Activated CD4-positive, alpha-beta T cell treated with anti-CD3 and anti-CD28 coated beads for 48 hours (primary cell): ENCODE results near the gene VIPAS39.

ENCODE experiments used
- DNase-seq: peaks from one replicate; pipeline ENCODE4 v3.0.0-alpha.2; 2020

VIPAS39 gene

GRCh38 chr14:77457522-77458248 is at the start of gene VIPAS39, which contains the start of gene AHSA1:
Gene VIPAS39 (minus strand): TSS chr14:77457601. CDS start chr14:77454102, 3,499 bp downstream.
Gene AHSA1 (plus strand): TSS chr14:77458093. CDS start chr14:77458190, 97 bp downstream.
- DNase-seq: peak; percentile 96

GRCh38 chr14:77505031-77505430 is 47.6 kb upstream of the VIPAS39 start:
- DNase-seq: no peak

- DNase-seq: no peak
Measured at GRCh38 chr14:77503138-77503537, 45.7 kb upstream of the VIPAS39 start.

- DNase-seq: no peak
Measured at GRCh38 chr14:77502109-77502782, 44.8 kb upstream of the VIPAS39 start.

- DNase-seq: no peak
Measured at GRCh38 chr14:77498984-77499527, 41.7 kb upstream of the VIPAS39 start.

- DNase-seq: peak; percentile 64
Measured at GRCh38 chr14:77498120-77498979, 40.9 kb upstream of the VIPAS39 start, which contains the start of gene ISM2. Gene ISM2 (minus strand): TSS chr14:77498816. CDS start chr14:77498793, 23 bp downstream.

GRCh38 chr14:77495334-77495733 is 37.9 kb upstream of the VIPAS39 start:
- no peak for DNase-seq

GRCh38 chr14:77491056-77491455 is 33.7 kb upstream of the VIPAS39 start:
- no peak for DNase-seq

GRCh38 chr14:77490347-77490986 is 33.1 kb upstream of the VIPAS39 start:
- DNase-seq: no peak

- no peak for DNase-seq
Measured at GRCh38 chr14:77489041-77489440, 31.6 kb upstream of the VIPAS39 start.

- no peak for DNase-seq
Measured at GRCh38 chr14:77488558-77488957, 31.2 kb upstream of the VIPAS39 start.

- DNase-seq: no peak
Measured at GRCh38 chr14:77485901-77486678, 28.7 kb upstream of the VIPAS39 start.

- no peak for DNase-seq
Measured at GRCh38 chr14:77485256-77485655, 27.9 kb upstream of the VIPAS39 start.

GRCh38 chr14:77482422-77482821 is 25.0 kb upstream of the VIPAS39 start:
- DNase-seq: no peak

GRCh38 chr14:77478796-77479195 is 21.4 kb upstream of the VIPAS39 start:
- DNase-seq: no peak

GRCh38 chr14:77478029-77478428 is 20.6 kb upstream of the VIPAS39 start:
- DNase-seq: no peak

GRCh38 chr14:77475432-77476115 is 18.2 kb upstream of the VIPAS39 start:
- no peak for DNase-seq

GRCh38 chr14:77474479-77475177 is 17.2 kb upstream of the VIPAS39 start:
- no peak for DNase-seq

GRCh38 chr14:77473921-77474320 is 16.5 kb upstream of the VIPAS39 start:
- no peak for DNase-seq

GRCh38 chr14:77470224-77470870 is 12.9 kb upstream of the VIPAS39 start:
- no peak for DNase-seq
